ENCODE results near the gene PRAC2. TPM values are rescaled to one million over a fixed set of nuclear protein-coding genes. Genes with fewer than 3 reads are reported as not detected.

Gene PRAC2
- total RNA-seq (2014; rRNA removed; shearing (Covaris generic)) (not detected in 2 replicates), polyA plus RNA-seq (2016; fragmentation: Nextera tagmentation; extraction: Ambion mirVana) (not detected in 2 replicates)

GRCh38 chr17:48722915-48723422 is at the start of gene PRAC2:
Gene PRAC2, plus strand, starts transcription at chr17:48723185. Its CDS starts 1,226 bp downstream, at chr17:48724411.
- H3K79me2 ChIP-seq (ENCODE audit: insufficient read depth): no peaks in the 10 kb centered on the region
- H3K27ac ChIP-seq: no peak within 1 kb of the TSS
- TF ChIP-seq EZH2phosphoT487 (IDR thresholded peaks at IDR 0.05; ENCODE audit: insufficient read depth, low read depth): no peak
- TF ChIP-seq EZH2 (IDR thresholded peaks at IDR 0.05; ENCODE audit: insufficient read depth, poor library complexity, severe bottlenecking): no peak
- 9 to 14% methylated on average over 19 to 21 of the region's 21 CpGs for WGBS, 2 experiments (ENCODE audit: low coverage in 1 of 2, low lambda C conversion rate in 2 of 2, missing lambda C conversion rate in 2 of 2)
- no peak within 1 kb of the TSS for H2AFZ ChIP-seq
- no peaks in the 10 kb centered on the region for H3K9me3 ChIP-seq (ENCODE audit: low read depth)
- no peak within 1 kb of the TSS for H3K4me2 ChIP-seq (ENCODE audit: unreplicated experiment)
- no peaks in the 10 kb centered on the region for H3F3A ChIP-seq (ENCODE audit: insufficient read depth)
- no peaks in the 10 kb centered on the region for H3K4me1 ChIP-seq (ENCODE audit: insufficient read depth)
- no peak within 1 kb of the TSS; the same call in 1 of the 2 replicates for H3K4me3 ChIP-seq
- no peak for DNase-seq
- H3K36me3 ChIP-seq (ENCODE audit: low read depth): no peaks in the 10 kb centered on the region
- H3K9me2 ChIP-seq (ENCODE audit: insufficient read depth): no peaks in the 10 kb centered on the region
- H3K27me3 ChIP-seq (replicated peaks; ENCODE audit: insufficient read depth): peaks cover 99% of the 10 kb centered on the region
- in situ Hi-C loops (cut with MboI): no loop called here
- H4K20me1 ChIP-seq (ENCODE audit: insufficient read depth): no peaks in the 10 kb centered on the region
- H3K9ac ChIP-seq: no peak within 1 kb of the TSS

GRCh38 chr17:48676963-48677558 is 45.9 kb upstream of the PRAC2 start:
- no peak for DNase-seq
- H3F3A ChIP-seq (ENCODE audit: insufficient read depth): no peaks in the 10 kb centered on the region
- no peak overlapping the region for H3K27ac ChIP-seq
- no peak overlapping the region for H2AFZ ChIP-seq
- peaks cover 62% of the 10 kb centered on the region for H3K27me3 ChIP-seq (replicated peaks; ENCODE audit: insufficient read depth)
- H3K9me2 ChIP-seq (ENCODE audit: insufficient read depth): no peaks in the 10 kb centered on the region
- H3K4me1 ChIP-seq (ENCODE audit: insufficient read depth): no peaks in the 10 kb centered on the region
- no peaks in the 10 kb centered on the region for H4K20me1 ChIP-seq (ENCODE audit: insufficient read depth)
- no peaks in the 10 kb centered on the region for H3K79me2 ChIP-seq (ENCODE audit: insufficient read depth)
- in situ Hi-C loops (cut with MboI): loop anchor here (10.0 kb wide), 1 partner anchor 198 kb away; no protein-coding TSS in a partner anchor
- H3K4me3 ChIP-seq: no peak overlapping the region
- no peaks in the 10 kb centered on the region for H3K9me3 ChIP-seq (ENCODE audit: low read depth)
- 50 to 53% methylated on average over 6 of the region's 6 CpGs for WGBS, 2 experiments (ENCODE audit: low coverage in 1 of 2, low lambda C conversion rate in 2 of 2, missing lambda C conversion rate in 2 of 2)
- no peak overlapping the region for H3K9ac ChIP-seq
- H3K36me3 ChIP-seq (ENCODE audit: low read depth): no peaks in the 10 kb centered on the region
- TF ChIP-seq EZH2 (IDR thresholded peaks at IDR 0.05; ENCODE audit: insufficient read depth, poor library complexity, severe bottlenecking) (no peak), EZH2phosphoT487 (IDR thresholded peaks at IDR 0.05; ENCODE audit: insufficient read depth, low read depth) (no peak)
- H3K4me2 ChIP-seq (ENCODE audit: unreplicated experiment): no peak overlapping the region

- WGBS, 2 experiments (ENCODE audit: low coverage in 1 of 2, low lambda C conversion rate in 2 of 2, missing lambda C conversion rate in 2 of 2): 7% methylated on average over 41 of the region's 41 CpGs
- Histone ChIP-seq H3K27me3 (replicated peaks; ENCODE audit: insufficient read depth) (peaks cover 69% of the 10 kb centered on the region), H3K27ac (no peak overlapping the region), H3K4me2 (ENCODE audit: unreplicated experiment) (peak overlapping the region; percentile 25), H3F3A (ENCODE audit: insufficient read depth) (no peaks in the 10 kb centered on the region), H3K9ac (no peak overlapping the region), H3K4me3 (0 out of 2 replicates have a peak overlapping the region, but pooled peaks have one; percentile 12), H2AFZ (no peak overlapping the region), H4K20me1 (ENCODE audit: insufficient read depth) (no peaks in the 10 kb centered on the region), H3K4me1 (ENCODE audit: insufficient read depth) (no peaks in the 10 kb centered on the region), H3K9me3 (ENCODE audit: low read depth) (no peaks in the 10 kb centered on the region), H3K9me2 (ENCODE audit: insufficient read depth) (no peaks in the 10 kb centered on the region), H3K36me3 (ENCODE audit: low read depth) (no peaks in the 10 kb centered on the region), H3K79me2 (ENCODE audit: insufficient read depth) (no peaks in the 10 kb centered on the region)
- peak; percentile 72 for DNase-seq
- TF ChIP-seq EZH2phosphoT487 (IDR thresholded peaks at IDR 0.05; ENCODE audit: insufficient read depth, low read depth) (no peak), EZH2 (IDR thresholded peaks at IDR 0.05; ENCODE audit: insufficient read depth, poor library complexity, severe bottlenecking) (no peak)
- in situ Hi-C loops (cut with MboI): loop anchor here (10.0 kb wide), 1 partner anchor 196 kb away; no protein-coding TSS in a partner anchor
Observed at GRCh38 chr17:48678141-48678971, 44.6 kb upstream of the PRAC2 start.

- Histone ChIP-seq H3K27me3 (replicated peaks; ENCODE audit: insufficient read depth) (peaks cover 69% of the 10 kb centered on the region), H2AFZ (no peak overlapping the region), H4K20me1 (ENCODE audit: insufficient read depth) (no peaks in the 10 kb centered on the region), H3F3A (ENCODE audit: insufficient read depth) (no peaks in the 10 kb centered on the region), H3K4me1 (ENCODE audit: insufficient read depth) (no peaks in the 10 kb centered on the region), H3K27ac (no peak overlapping the region), H3K4me2 (ENCODE audit: unreplicated experiment) (no peak overlapping the region), H3K36me3 (ENCODE audit: low read depth) (no peaks in the 10 kb centered on the region), H3K4me3 (no peak overlapping the region), H3K9me2 (ENCODE audit: insufficient read depth) (no peaks in the 10 kb centered on the region), H3K9ac (no peak overlapping the region), H3K79me2 (ENCODE audit: insufficient read depth) (no peaks in the 10 kb centered on the region), H3K9me3 (ENCODE audit: low read depth) (no peaks in the 10 kb centered on the region)
- in situ Hi-C loops (cut with MboI): loop anchor here (10.0 kb wide), 2 partner anchors 195 to 365 kb away; no protein-coding TSS in a partner anchor
- WGBS, 2 experiments (ENCODE audit: low coverage in 1 of 2, low lambda C conversion rate in 2 of 2, missing lambda C conversion rate in 2 of 2): 42 to 63% methylated on average over 5 of the region's 5 CpGs
- DNase-seq: peak; percentile 9
- no peak for TF ChIP-seq EZH2phosphoT487 (IDR thresholded peaks at IDR 0.05; ENCODE audit: insufficient read depth, low read depth)
- TF ChIP-seq EZH2 (IDR thresholded peaks at IDR 0.05; ENCODE audit: insufficient read depth, poor library complexity, severe bottlenecking): no peak
Observed at GRCh38 chr17:48679385-48680096, 43.4 kb upstream of the PRAC2 start.

Data from GM23248 (cell line).